Stimulated activated CD4-positive, alpha-beta T cell treated with anti-CD3 and anti-CD28 coated beads, Interleukin-2, amount 100 ng/mL, for 48 hours (primary cell): ENCODE results near the gene LYRM4.
A peak's percentile ranks its signal among the peaks of the same experiment; 100 is the strongest.

ENCODE experiments used
- DNase-seq, 2 donors: peaks; one replicate each; pipeline ENCODE4 v3.0.0-alpha.2; 2020

LYRM4 gene

DNA sequence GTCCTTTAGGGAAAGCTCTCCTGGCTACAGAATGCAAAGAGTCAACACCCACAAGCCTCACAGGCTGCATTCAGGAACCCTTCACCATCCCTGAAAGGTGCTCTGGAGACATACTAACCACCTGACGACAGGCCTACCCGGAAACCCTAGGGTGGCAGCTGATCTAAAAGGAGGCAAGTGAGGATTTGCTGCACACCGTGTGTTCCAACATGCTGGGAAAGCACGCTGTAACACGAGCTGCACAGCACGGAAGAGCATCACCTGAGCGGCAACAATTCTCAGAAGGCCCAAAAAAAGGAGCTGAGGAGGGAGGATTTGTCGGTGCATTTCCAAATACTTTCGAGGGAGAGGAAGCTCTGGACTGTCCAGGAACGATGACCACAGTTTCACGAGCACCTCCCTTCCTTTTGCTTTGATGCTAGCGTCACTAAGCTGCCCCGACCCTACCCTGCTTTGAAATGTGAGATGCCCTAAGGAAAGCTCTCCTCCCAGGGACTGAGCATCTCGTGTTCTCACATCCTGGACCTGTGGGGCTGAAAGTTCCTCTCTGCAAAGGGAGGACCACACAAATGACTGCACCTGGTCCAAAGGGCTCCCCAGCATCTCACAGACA is 88.6 kb downstream of the LYRM4 start:
- no peak for DNase-seq

- DNase-seq: no peak
Observed at GRCh38 chr6:5167501-5167900, 93.2 kb downstream of the LYRM4 start.

DNA sequence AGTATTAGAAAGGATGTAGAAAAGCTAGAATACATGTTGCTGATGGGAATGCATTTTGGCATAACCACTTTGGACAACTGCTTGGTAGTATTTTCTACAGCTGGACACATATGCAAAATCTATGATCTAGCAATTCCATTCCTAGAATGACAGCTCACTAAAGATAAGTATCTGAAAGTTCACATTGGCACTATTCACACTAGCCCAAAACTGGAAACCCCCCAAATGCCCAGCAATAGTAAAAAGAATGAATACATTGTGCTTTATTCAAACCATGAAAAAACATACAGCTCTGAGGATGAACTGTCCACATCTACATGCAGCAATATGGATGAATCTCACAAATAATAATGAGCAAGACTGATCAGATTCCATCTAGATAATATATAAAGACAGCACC is 96.7 kb downstream of the LYRM4 start:
- no peak for DNase-seq

DNA sequence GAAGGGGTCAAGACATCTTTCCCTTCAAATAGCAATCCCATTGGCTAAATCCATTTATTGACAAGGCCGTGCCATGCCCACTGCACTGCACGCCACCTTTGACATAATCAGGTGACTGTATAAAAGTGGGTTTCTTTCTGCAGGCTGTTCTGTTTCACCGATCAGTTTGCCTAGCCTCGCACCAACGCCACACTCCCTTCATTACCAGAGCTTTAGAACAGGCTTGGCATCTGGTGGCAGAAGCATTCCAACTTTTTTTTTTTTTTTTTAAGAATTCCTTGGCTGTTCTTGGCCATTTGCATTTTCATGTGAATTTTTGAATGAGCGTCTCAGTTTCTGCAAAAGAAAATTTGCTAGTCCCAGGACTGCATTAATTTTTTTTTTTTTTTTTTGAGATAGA is 97.5 kb downstream of the LYRM4 start:
- DNase-seq: no peak

GRCh38 chr6:5162355-5162754 is 98.4 kb downstream of the LYRM4 start:
- no peak for DNase-seq

GRCh38 chr6:5160206-5160605 is 100.5 kb downstream of the LYRM4 start:
- DNase-seq: no peak

DNA sequence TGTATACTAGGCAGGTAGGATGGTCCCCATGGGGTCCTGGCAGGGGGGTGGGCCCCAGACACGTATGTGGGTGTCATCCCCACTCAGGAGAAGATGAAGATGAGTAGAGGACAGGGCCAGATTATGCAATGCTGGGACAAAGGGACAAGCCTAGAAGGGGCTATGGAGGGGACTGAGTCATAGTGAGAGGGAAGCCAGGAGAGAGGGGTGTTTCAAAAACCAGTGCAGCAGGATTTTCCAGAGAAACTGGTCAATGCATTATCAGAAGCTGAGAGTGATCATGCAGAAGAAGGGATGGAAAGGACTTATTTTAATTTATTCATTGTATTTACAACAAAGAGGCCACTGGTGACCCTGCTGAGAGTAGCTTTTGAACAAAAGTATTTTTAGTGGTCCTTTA is 101.6 kb downstream of the LYRM4 start:
- no peak for DNase-seq

GRCh38 chr6:5158180-5158579 is 102.6 kb downstream of the LYRM4 start:
- no peak for DNase-seq

DNA sequence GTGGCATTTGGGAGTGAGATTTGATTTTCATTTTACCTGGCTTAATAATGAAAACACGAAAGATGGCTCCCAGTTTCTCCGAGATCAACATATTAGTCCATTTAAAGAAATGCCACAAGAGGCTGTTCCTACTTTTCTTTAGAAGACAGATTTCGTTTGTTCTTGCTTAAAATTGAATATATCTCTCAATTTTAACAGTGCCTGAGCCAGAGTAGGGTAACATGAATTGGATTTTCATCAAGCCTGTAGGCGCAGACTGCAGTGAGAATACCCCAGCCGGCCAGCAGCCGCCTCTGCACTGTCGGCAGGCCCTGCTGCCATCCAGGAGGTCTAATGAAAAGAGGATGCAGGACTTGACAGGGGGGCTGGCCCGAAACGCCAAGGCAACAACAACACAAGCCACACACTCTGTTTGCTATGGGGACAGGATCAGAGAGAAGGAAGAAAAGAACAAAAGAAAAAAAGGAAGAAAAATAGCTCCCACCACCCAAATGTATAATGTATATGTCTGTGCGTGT is 103.1 kb downstream of the LYRM4 start:
- no peak for DNase-seq

DNA sequence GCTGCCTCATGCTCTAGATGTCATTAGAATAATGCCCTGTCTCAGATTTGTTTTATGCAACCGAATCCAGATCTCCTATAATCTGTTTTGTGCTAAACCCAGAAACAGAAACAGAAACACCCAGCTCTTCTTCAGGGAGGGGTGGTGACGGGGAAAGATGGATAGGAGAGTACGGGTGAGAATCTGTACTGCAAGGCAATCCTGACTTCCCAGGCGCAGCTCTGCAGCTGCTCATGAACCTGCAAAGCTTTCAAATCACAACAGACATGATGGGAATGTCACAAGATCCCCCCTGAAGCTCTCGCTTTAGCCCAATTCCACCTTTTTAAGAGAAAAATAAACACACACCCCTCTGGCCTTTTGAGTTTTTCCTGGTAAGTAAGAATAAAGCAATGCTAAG is 104.1 kb downstream of the LYRM4 start:
- DNase-seq: no peak

GRCh38 chr6:5155906-5156305 is 104.8 kb downstream of the LYRM4 start:
- no peak for DNase-seq

DNA sequence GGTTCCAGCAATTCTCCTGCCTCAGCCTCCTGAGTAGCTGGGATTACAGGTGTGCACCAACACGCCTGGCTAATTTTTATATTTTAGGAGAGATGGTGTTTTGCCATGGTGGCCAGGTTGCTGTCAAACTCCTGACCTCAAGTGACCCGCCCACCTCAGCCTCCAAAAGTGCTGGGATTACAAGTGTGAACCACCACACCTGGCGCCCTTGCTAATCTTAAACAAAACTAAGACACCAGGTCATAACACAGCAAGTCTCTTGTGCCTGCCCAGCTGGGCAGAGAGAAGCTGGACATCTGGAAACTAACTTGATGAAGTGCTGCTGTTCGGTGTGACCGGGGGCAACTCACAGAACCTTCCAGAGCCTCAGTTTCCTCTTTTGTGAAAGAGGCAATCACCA is 107.6 kb downstream of the LYRM4 start:
- no peak for DNase-seq

DNA sequence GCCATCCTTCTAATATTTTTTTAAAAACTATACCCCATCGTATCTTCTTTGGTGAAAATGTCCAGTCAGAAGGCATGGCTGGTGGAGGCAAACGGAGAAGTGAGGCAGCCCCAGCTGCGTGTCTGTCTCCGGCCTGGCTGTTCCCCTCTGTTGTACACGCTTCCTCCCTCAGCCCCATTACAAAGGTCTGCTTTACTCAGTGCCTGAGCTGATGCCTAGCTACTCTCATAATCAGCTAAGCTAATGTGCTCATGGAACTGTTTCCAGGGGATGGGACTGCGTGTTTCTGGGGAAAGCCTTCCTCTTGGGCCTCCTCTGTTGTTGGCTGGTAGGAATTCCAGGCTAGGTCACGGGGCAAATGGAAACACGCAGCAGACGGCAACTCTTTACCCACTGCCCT is 108.3 kb downstream of the LYRM4 start:
- DNase-seq: no peak

- no peak for DNase-seq
Observed at GRCh38 chr6:5151955-5152401, 108.8 kb downstream of the LYRM4 start.

DNA sequence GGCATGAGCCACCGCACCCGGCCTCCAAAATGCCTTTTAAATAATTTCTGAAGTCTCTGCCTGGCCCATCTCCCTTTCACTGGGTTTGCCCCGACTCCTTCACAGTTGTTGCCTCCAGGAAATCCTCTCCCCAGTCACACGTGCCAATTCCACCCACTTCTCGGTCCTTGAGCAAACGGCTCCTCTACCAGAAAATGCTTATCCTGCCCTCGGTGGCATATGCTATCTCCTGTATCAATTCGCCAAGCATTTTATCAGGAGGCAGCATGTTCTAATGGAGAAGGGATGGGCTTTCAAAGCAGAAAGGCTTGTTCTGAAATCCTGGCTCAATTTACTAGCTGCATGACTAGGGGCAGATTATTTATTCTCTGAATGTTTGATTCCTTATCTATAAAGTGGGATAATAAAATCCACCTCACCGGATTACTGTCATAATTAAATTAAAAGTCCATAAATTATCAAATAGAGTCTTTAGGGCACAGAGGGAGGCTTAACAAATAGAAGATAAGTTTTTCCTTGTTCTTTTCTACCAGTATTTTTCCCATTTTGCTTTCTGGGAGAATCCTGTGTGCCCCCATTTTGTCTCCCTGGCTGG is 109.3 kb downstream of the LYRM4 start:
- DNase-seq: no peak

DNA sequence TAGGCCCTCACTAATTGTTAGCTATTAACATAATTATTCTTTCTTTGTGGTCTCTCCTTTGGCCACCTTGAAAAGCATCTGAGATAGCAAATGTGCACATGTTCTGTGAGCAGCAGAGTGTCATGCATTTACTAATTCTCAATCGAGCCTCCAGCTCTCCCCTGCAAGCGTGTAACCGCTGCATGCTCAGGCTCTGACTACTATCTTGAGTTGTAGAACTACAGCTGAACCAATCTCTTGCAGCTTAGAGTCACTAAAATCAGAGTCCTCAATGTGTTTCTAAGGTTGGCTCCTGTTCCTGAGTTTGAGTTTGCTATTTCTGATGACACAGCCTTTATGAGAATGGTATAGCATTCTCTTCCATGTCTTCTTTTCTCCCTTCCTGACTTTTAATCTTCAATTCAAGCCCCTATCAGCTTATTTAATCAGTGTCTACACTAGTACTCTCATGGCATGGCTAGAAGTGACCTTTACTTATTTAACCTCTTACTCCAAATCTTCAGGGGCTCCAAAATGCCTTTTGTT is 110.1 kb downstream of the LYRM4 start:
- DNase-seq: no peak

- no peak for DNase-seq
Observed at GRCh38 chr6:5149891-5150290, 110.9 kb downstream of the LYRM4 start.

- no peak for DNase-seq
Observed at GRCh38 chr6:5149159-5149704, 111.5 kb downstream of the LYRM4 start.

GRCh38 chr6:5146398-5146797 is 114.4 kb downstream of the LYRM4 start:
- no peak for DNase-seq

GRCh38 chr6:5143634-5144311 is 117.0 kb downstream of the LYRM4 start:
- DNase-seq: peak; percentile 80 to 84

GRCh38 chr6:5142915-5143314 is 117.8 kb downstream of the LYRM4 start:
- no peak for DNase-seq

- no peak for DNase-seq
Observed at GRCh38 chr6:5142131-5142530, 118.6 kb downstream of the LYRM4 start.

- DNase-seq: no peak
Observed at GRCh38 chr6:5141046-5141445, 119.7 kb downstream of the LYRM4 start.
